LHCN-M2 (cell line): ENCODE results near the gene DHX40. TPM values are rescaled to one million over a fixed set of nuclear protein-coding genes. Genes with fewer than 3 reads are reported as not detected.
"Not testable (repeated sequence)": the region's sequence is repeated elsewhere in the genome, so short reads cannot be mapped to it uniquely, and the experiment has no call there.

Experiments
- DNase-seq: peaks from one replicate; pipeline ENCODE4 v3.0.0-alpha.2; 2012; ENCODE audit warnings: low read depth
- polyA plus RNA-seq: library from polyadenylated mRNA; unstranded; fragments of >200 nt; gene quantifications from one replicate; pipeline ENCODE4 v1.2.1, GENCODE V29; 2012; ENCODE audit warnings: missing spikeins
- total RNA-seq: library from RNA; depleted of rRNA; stranded (reverse); fragments of >200 nt; gene quantifications from 2 replicates; pipeline ENCODE4 v1.2.3, GENCODE V29; 2014; rRNA removed

DHX40 gene
- total RNA-seq: 39.2 and 39.7 TPM in 2 replicates
- 11.9 TPM for polyA plus RNA-seq

GRCh38 chr17:59565171-59565958 lies at the start of gene DHX40:
DHX40 (plus strand) TSS chr17:59565610; CDS start chr17:59565672, 62 bp downstream.
- peak; percentile 91 for DNase-seq

- no peak for DNase-seq
Measured at GRCh38 chr17:59516451-59516850, 49.0 kb upstream of the DHX40 start.

- DNase-seq: no peak
Measured at GRCh38 chr17:59519132-59519531, 46.3 kb upstream of the DHX40 start.

- DNase-seq: no peak
Measured at GRCh38 chr17:59520251-59520650, 45.2 kb upstream of the DHX40 start.

GRCh38 chr17:59521465-59522126 lies 43.8 kb upstream of the DHX40 start:
- peak; percentile 43 for DNase-seq

- not testable (repeated sequence) for DNase-seq
Measured at GRCh38 chr17:59524930-59525329, 40.5 kb upstream of the DHX40 start.

GRCh38 chr17:59525668-59526067 lies 39.7 kb upstream of the DHX40 start:
- DNase-seq: no peak

GRCh38 chr17:59526451-59526850 lies 39.0 kb upstream of the DHX40 start:
- no peak for DNase-seq

GRCh38 chr17:59527325-59527917 lies 38.0 kb upstream of the DHX40 start:
- no peak for DNase-seq

- DNase-seq: no peak
Measured at GRCh38 chr17:59527931-59528330, 37.5 kb upstream of the DHX40 start.

GRCh38 chr17:59530531-59530930 lies 34.9 kb upstream of the DHX40 start:
- DNase-seq: no peak

- DNase-seq: no peak
Measured at GRCh38 chr17:59533694-59534093, 31.7 kb upstream of the DHX40 start.

- DNase-seq: peak; percentile 10
Measured at GRCh38 chr17:59534583-59534982, 30.8 kb upstream of the DHX40 start.

- no peak for DNase-seq
Measured at GRCh38 chr17:59538195-59538909, 27.1 kb upstream of the DHX40 start.

GRCh38 chr17:59542960-59543635 lies 22.3 kb upstream of the DHX40 start:
- no peak for DNase-seq

- no peak for DNase-seq
Measured at GRCh38 chr17:59545942-59546341, 19.5 kb upstream of the DHX40 start.

- DNase-seq: no peak
Measured at GRCh38 chr17:59547131-59547915, 18.1 kb upstream of the DHX40 start.

GRCh38 chr17:59548985-59549384 lies 16.4 kb upstream of the DHX40 start:
- not testable (repeated sequence) for DNase-seq

- no peak for DNase-seq
Measured at GRCh38 chr17:59550703-59551102, 14.7 kb upstream of the DHX40 start.

GRCh38 chr17:59558039-59558438 lies 7.4 kb upstream of the DHX40 start:
- no peak for DNase-seq

- no peak for DNase-seq
Measured at GRCh38 chr17:59558953-59559352, 6.5 kb upstream of the DHX40 start.
